ENCODE measurements around the gene CCDC117.
"Not testable (repeated sequence)": the region's sequence is repeated elsewhere in the genome, so short reads cannot be mapped to it uniquely, and the experiment has no call there.

Gene CCDC117

DNA sequence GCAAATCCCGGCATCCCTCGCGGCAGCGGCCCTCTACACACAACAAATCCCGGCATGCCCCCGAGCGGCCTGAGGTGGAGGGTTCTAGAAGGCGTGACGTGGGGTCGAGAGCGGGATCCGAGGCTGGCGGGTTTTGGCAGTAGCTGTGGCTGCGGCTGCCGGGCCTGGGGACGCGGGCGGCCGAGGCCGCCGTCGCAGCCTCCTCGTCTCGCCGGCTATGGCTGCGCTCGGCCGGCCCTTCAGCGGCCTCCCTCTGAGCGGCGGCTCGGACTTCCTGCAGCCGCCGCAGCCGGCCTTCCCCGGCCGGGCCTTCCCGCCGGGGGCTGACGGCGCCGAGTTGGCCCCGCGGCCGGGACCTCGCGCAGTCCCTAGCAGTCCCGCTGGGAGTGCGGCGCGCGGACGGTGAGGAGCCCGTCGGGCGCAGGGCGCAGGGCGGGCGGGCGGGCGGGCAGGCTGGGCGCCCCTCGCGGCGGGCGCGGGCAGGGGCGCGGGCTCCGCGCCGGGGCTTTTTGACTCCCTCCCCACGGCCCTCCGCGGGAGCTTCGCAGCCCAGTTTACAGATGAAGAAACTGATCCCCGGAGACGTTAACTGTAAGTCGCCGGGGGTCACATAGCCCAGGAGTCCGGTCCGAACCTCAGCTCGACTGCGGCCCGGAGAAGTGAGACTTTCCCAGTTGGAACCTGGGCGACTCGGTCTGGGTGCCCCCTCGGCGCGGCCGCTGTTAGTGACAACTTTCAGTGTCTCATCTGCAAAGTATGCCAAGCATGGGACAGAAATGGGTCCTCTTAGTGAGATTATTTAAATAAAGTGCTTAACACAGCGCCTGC, at the start of gene CCDC117:
Gene CCDC117, plus strand, starts transcription at position 63 of the 828 bp plus-strand sequence. Its CDS starts 155 bp downstream, at position 218.
- peak; percentile 98 for DNase-seq (ENCODE audit: low spot score)

- DNase-seq (ENCODE audit: low spot score), result no peak
Observed at GRCh38 chr22:28728002-28728401, 44.5 kb upstream of the CCDC117 start.

DNA sequence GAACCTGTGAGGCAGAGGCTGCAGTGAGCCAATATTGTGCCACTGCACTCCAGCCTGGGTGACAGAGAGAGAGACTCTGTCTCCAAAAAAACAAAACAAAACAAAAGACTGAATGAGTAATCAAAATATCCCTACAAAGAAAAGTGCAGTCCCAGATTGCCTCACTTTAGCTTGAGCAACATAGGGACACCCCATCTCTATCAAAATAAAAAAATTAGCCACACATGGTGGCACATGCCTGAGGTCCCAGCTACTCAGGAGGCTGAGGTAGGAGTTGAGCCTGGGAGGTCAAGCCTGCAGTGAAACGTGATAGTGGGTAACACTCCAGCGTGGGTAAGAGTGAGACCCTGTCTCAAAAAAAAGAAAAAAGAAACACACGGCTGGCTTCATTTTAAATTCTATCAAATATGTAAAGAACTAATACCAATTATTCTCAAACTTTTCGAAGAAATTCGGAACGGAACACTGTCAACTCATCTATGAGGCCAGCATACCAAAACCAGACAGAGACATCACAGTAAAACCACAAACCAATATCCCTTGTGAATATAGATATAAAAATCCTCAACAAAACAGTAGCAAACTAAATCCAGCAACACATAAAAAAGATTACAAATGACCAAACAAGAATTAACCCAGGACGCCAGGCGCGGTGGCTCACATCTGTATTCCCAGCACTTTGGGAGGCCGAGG, 43.7 kb upstream of the CCDC117 start:
- no peak for DNase-seq (ENCODE audit: low spot score)

GRCh38 chr22:28730179-28730578, 42.3 kb upstream of the CCDC117 start:
- DNase-seq (ENCODE audit: low spot score), result no peak

- DNase-seq (ENCODE audit: low spot score), result no peak
Observed at GRCh38 chr22:28734393-28734792, 38.1 kb upstream of the CCDC117 start.

DNA sequence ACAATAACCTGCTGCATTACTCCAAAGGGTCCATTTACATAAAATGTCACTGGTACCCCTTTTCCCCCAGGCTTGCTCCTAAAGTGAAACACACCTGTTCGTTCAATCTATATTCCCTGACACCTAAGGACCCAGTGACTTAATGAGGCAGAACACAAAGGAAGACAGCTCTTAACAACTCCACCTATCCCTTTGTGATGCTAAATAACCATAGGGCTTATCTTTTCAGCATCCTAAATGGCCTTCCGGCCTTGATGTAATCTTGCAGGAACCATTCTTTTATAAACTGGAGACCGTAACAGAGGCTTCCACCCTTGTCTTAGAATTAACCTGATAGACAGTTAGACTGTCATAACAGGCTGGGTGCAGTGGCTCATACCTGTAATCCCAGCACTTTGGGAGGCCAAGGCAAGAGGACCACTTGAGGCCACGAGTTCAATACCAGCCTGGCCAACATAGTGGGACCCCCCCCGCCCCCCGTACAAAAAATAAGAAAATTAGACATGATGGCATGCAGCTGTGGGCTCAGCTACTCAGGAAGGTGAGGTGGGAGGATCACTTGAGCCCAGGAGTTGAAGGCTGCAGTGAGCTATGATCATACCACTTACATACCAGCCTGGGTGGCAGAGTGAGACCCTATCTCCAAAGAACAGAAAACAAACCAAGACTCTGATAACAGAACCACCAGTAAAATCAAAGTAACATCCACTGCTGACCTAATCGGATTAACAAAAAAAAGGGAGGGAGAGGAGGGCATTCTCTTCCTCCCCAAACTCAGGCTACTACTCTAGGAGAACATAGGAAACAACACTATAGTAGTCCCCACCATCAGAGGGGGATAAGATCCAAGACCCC, 36.0 kb upstream of the CCDC117 start:
- no peak for DNase-seq (ENCODE audit: low spot score)

- DNase-seq (ENCODE audit: low spot score), result no peak
Observed at GRCh38 chr22:28737701-28738100, 34.8 kb upstream of the CCDC117 start.

GRCh38 chr22:28738876-28739275, 33.6 kb upstream of the CCDC117 start:
- DNase-seq (ENCODE audit: low spot score), result not testable (repeated sequence)

- no peak for DNase-seq (ENCODE audit: low spot score)
Observed at GRCh38 chr22:28741200-28741784, 31.2 kb upstream of the CCDC117 start.

- peak; percentile 84 for DNase-seq (ENCODE audit: low spot score)
Observed at GRCh38 chr22:28741785-28742561, 30.5 kb upstream of the CCDC117 start, which contains the start of the genes CHEK2 and HSCB. Gene CHEK2 (minus strand): TSS chr22:28741820. CDS start chr22:28734721, 7,099 bp downstream. Gene HSCB (plus strand): TSS chr22:28742039. CDS start chr22:28742096, 57 bp downstream.

GRCh38 chr22:28742562-28742962, 29.9 kb upstream of the CCDC117 start:
- DNase-seq (ENCODE audit: low spot score), result no peak

DNA sequence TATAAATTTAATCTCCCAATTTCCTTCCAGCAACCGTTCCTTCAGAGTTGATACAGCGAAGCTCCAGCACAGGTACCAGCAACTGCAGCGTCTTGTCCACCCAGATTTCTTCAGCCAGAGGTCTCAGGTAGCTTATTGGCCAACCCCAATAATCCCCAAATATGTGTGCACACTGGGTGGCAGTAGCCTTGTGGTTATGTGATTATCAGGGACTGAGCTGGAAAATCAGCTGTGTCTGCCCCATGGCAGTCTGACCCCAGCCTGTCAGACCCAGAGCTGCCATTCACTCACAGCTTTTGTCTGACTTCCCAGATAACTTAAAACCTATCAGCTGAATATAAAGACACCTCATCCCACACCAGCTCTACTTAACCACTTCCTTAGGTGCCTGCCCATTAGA, 28.6 kb upstream of the CCDC117 start:
- DNase-seq (ENCODE audit: low spot score), result no peak

GRCh38 chr22:28750471-28750881, 22.0 kb upstream of the CCDC117 start:
- no peak for DNase-seq (ENCODE audit: low spot score)

- DNase-seq (ENCODE audit: low spot score), result not testable (repeated sequence)
Observed at GRCh38 chr22:28754512-28754911, 18.0 kb upstream of the CCDC117 start.

DNA sequence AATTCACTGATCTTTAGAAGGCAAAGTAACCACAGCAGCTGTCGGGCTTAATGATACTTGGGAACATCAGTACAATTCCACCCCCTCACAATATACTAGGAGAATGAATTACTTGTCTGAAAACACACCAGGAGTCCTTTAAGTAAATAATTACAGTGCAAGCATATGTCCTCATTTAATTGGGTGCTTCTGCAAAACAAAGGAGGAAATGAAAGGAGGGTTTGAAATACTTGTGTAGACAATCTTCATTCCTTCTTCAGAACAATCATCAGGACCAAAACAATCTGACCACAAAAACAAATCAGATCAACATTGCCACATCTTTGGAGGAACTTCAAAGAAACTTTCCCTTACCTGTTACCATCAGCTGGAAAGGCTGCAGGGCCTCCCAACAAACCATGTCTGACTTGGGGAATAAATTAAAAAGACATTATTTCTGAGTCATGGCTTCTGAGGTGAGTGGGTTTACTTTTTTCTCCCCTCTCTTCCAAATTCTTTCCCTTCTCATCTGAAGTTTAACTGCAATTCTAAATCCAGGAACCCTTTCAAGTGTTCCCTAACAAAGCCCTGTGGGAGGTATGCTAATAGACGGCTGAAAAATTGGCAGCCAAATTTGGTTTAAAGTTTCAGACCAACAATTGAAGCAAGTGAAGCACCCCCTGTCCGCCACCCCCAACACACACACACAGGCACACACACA, 12.5 kb upstream of the CCDC117 start:
- DNase-seq (ENCODE audit: low spot score), result no peak

- no peak for DNase-seq (ENCODE audit: low spot score)
Observed at GRCh38 chr22:28761449-28761755, 11.1 kb upstream of the CCDC117 start.

DNA sequence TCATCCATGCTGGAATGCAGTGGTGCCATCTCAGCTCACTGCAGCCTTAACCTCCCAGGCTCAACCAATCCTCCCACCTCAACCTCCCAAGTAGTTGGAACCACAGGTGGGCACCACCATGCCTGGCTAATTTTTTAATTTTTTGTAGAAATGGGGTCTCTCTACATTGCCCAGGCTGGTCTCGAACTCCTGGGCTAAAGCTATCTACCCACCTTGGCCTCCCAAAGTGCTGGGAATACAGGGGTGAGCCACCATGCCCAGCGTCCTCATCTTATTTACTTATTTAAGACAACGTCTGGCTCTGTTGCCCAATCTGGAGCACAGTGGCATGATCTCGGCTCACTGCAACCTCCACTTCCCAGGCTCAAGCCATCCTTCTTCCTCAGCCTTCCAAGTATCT, 10.5 kb upstream of the CCDC117 start:
- not testable (repeated sequence) for DNase-seq (ENCODE audit: low spot score)

GRCh38 chr22:28766628-28767027, 5.9 kb upstream of the CCDC117 start:
- DNase-seq (ENCODE audit: low spot score), result no peak

- no peak for DNase-seq (ENCODE audit: low spot score)
Observed at GRCh38 chr22:28768701-28769393, 3.6 kb upstream of the CCDC117 start.

Data from HuH-7.5 (cell line).